ENCODE results near the gene EP400. TPM values are rescaled to one million over a fixed set of nuclear protein-coding genes. Genes with fewer than 3 reads are reported as not detected.

EP400 gene
- total RNA-seq, 4 donors from 2014 or later, result 20.5 to 33.7 (median 23.4) TPM

- TF ChIP-seq CTCF (IDR thresholded peaks at IDR 0.05; ENCODE audit: low read depth), result no peak
These were observed 112.1 kb downstream of the EP400 start for GRCh38 chr12:132061641-132062430.

GRCh38 chr12:132062481-132062880, 112.7 kb downstream of the EP400 start:
- no peak for TF ChIP-seq CTCF (IDR thresholded peaks at IDR 0.05; ENCODE audit: low read depth)

GRCh38 chr12:132063491-132063890, 113.7 kb downstream of the EP400 start:
- no peak for TF ChIP-seq CTCF (IDR thresholded peaks at IDR 0.05; ENCODE audit: low read depth)

- TF ChIP-seq CTCF (IDR thresholded peaks at IDR 0.05; ENCODE audit: low read depth), result no peak
These were observed 114.9 kb downstream of the EP400 start for GRCh38 chr12:132064631-132065030.

GRCh38 chr12:132065203-132065602, 115.5 kb downstream of the EP400 start:
- no peak for TF ChIP-seq CTCF (IDR thresholded peaks at IDR 0.05; ENCODE audit: low read depth)

- no peak for TF ChIP-seq CTCF (IDR thresholded peaks at IDR 0.05; ENCODE audit: low read depth)
These were observed 116.0 kb downstream of the EP400 start for GRCh38 chr12:132065609-132066344.

- TF ChIP-seq CTCF (IDR thresholded peaks at IDR 0.05; ENCODE audit: low read depth), result no peak
These were observed 116.6 kb downstream of the EP400 start for GRCh38 chr12:132066345-132066685.
